ENCODE results near the gene PAK1. TPM values are rescaled to one million over a fixed set of nuclear protein-coding genes. Genes with fewer than 3 reads are reported as not detected.

PAK1 gene
- total and polyA plus RNA-seq, 2 donors (not counting 3 experiments of a cell fraction or from before 2014, with no cell fraction given): 5.6 to 12.9 TPM

- Histone ChIP-seq H3K36me3 (ENCODE audit: control insufficient read depth in 2 of 2, extremely low read depth in 1 of 2, insufficient read depth in 2 of 2, low read length in 2 of 2) (no peaks in the 10 kb centered on the region), H3K9me1 (replicated peaks; ENCODE audit: control insufficient read depth, extremely low read depth, insufficient read depth, low read length) (no peaks in the 10 kb centered on the region), H3K79me2 (ENCODE audit: control insufficient read depth, insufficient read depth, low read length) (no peaks in the 10 kb centered on the region), H3K4me1 (ENCODE audit: control insufficient read depth, extremely low read depth, insufficient read depth, low read length) (no peaks in the 10 kb centered on the region), H2AFZ (ENCODE audit: low read depth, low read length) (no peak overlapping the region), H3K27me3 (ENCODE audit: control insufficient read depth in 2 of 2, insufficient read depth in 2 of 2, low read length in 2 of 2) (peaks cover 8 to 11% of the 10 kb centered on the region in 2 experiments), H3K9ac (replicated peaks; ENCODE audit: extremely low read depth, insufficient read depth, low read length) (no peak overlapping the region), H3K9me3 (replicated peaks; ENCODE audit: control insufficient read depth, insufficient read depth, low read length) (no peaks in the 10 kb centered on the region), H4K20me1 (replicated peaks; ENCODE audit: control insufficient read depth, extremely low read depth, insufficient read depth, low read length) (no peaks in the 10 kb centered on the region), H3K4me2 (ENCODE audit: insufficient read depth, low read length) (no peak overlapping the region), H3K4me3 (replicated peaks in 1 of 3; ENCODE audit: insufficient read depth in 1 of 3, low read depth in 1 of 3, low read length in 3 of 3) (no peak overlapping the region), H3K27ac (ENCODE audit: insufficient read depth, low read depth, low read length) (no peak overlapping the region)
- BruUV-seq (replicated peaks): no TSS peak
- dilution Hi-C loops (cut with MboI; ENCODE audit: extremely low pct_ligation_motif_present, low sequenced_read_pairs): no loop called here
- POLR2A ChIA-PET: no interaction called here
- intact Hi-C loops (cut with micrococcal nuclease): no loop called here
- DNase-seq (ENCODE audit: low read depth, low spot score): no peak
- CTCF ChIA-PET: no interaction called here
- TF ChIP-seq POLR2AphosphoS5 (IDR thresholded peaks at IDR 0.05; ENCODE audit: insufficient read depth, low read depth, low read length): no peak
- TF ChIP-seq EZH2 (IDR thresholded peaks at IDR 0.05; ENCODE audit: borderline replicate concordance, low read depth, low read length, severe bottlenecking): no peak
- no peak for TF ChIP-seq POLR2A (IDR thresholded peaks at IDR 0.05; ENCODE audit: low read depth, low read length)
- TF ChIP-seq FOS (IDR thresholded peaks at IDR 0.05; ENCODE audit: borderline replicate concordance, insufficient read depth, low read length): no peak
- no peak for TF ChIP-seq GATA2 (IDR thresholded peaks at IDR 0.05; ENCODE audit: insufficient read depth, insufficient read length, low read depth, low read length)
- no peak for TF ChIP-seq CTCF (IDR thresholded peaks at IDR 0.05; ENCODE audit: extremely low read depth in 1 of 2, insufficient read depth in 1 of 2, low read depth in 1 of 2, low read length in 2 of 2)
- TF ChIP-seq MYC (IDR thresholded peaks at IDR 0.05; ENCODE audit: low read depth, low read length): no peak
- TF ChIP-seq JUN (IDR thresholded peaks at IDR 0.05; ENCODE audit: borderline replicate concordance, insufficient read depth, insufficient read length, low read depth): no peak
- TF ChIP-seq MAX (IDR thresholded peaks at IDR 0.05; ENCODE audit: insufficient read depth, insufficient read length): no peak
- FAIRE-seq: no peak
Measured at GRCh38 chr11:77289737-77290136, 184.2 kb downstream of the PAK1 start.

All from endothelial cell of umbilical vein (primary cell).